Glomerular endothelial cell (primary cell): ENCODE measurements around the gene C5orf47. TPM values are rescaled to one million over a fixed set of nuclear protein-coding genes. Genes with fewer than 3 reads are reported as not detected.

Experiments used
- DNase-seq: peaks from one replicate; pipeline ENCODE4 v3.0.0-alpha.2; 2011; ENCODE audit warnings: low read depth, low spot score; ENCODE audit errors: extremely low read depth
- total RNA-seq: library from RNA; depleted of rRNA; stranded (reverse); fragments of >200 nt; gene quantifications from 2 replicates; pipeline ENCODE4 v1.2.3, GENCODE V29; 2015

C5orf47 gene
- total RNA-seq, 1 donor from 2014 or later: not detected

DNA sequence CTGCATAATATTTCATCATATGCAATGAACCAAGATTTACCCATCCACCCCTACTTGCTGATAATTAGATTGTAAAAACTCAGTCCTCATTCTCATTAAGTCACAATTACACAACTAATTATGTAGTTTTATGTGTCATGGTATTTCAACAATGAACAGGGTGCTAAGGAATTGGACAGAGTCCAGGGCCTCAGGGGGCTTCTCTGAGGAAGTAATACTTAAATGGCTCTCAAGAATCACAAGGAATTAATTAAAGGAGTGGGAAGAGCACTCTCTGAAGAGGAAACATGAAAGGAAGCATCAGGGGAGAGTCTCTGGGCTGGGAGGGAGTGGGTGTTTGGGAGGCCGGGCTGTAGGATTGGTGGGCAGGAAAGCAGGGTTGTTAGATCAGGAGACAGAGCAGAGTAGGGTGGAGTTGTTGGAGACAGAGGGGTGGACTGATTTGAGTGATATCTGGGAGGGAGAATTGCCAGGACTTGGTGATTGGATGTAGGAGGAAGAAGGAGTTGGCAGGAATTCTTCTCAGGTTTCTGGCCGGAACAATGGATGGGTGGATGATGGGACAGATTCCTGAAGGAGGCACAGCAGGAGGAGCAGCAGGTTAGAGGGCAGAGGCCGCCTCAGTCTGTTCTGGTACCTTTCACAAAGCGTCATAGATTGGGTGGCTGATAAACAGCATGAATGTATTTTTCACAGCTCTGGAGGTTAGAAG, 33.6 kb downstream of the C5orf47 start:
- DNase-seq: no peak

DNA sequence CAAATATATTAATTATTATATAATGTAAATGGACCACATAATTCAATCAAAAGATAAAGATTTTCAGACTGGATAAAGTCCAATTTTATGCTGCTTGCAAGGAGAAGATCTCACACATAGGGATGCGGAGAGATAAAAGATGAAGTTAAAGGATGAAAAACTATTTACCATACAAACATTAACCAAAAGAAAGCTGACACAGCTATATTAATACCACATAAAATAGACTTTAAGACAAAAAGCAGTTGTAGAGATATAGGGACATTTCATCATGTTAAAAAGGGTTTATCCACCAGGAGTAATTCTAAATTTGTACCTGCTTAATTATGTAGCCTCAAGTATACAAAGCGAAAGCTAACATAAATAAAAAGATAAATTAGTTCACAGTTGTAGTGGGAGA, 41.3 kb downstream of the C5orf47 start:
- DNase-seq: no peak

DNA sequence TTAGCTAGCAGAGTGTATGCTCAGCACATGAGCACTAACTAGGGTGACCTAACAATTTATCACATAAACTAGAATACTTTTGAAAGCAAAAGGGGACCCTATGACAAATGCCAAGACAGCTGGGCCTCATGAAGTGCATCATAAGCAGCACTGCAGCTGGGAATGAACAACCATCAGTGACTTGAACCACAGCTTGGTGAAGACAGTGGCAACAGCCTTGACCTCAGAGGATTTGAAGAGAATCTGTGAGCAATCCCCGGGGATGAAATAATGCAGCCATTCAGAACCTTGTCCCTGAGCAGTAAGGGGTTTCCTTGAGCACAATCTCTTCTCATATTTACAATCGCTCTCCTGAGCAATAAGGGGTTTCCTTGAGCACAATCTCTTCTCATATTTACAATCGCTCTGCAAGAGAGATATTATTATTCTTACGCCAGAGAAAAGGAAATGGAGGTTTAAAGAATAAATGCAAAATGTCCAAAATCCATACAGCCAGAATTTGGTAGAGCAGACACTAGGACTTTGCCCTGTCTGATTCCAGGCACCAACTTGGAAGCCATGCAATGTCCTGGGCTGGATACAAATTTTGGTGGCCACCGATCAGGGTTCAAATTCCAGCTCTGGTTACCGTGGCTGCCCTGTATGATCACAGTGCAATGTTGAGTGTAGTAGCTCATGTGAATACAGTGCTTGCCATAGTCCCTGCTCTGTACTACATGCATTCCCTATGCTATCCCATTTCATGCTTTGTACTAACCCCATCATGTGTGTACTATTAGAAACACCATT, 55.7 kb downstream of the C5orf47 start:
- DNase-seq: no peak

DNA sequence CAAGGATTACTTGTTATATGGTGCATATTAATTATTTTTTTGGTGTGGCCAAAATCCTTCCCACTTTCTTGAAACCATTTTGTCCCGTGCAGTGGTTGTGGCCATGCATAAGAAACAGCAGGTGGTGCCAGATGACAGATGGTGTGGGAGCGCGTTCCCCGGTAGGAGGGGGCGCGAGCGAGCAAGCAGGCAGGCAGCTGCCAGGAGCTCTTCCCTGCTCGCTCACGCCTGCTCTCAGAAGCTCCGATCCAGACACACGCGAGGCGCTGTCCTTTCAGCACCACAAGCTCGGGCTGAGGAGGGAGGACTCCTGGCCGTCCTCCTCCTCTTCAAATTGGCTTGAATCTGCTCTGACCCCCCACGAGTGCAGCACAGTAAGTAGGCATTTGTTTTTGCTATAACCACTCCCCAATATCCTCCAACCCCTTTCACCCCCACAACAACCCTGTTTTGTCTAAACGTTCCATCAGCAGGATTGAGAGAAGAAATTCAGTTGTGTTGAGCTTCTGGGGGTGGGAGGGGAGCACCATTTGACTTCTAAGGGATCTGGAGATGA, 56.6 kb downstream of the C5orf47 start, which contains the start of gene NSG2:
Gene NSG2 (plus strand): TSS at position 237 of the 556 bp plus-strand sequence. CDS start 1,050 bp downstream, outside the sequence.
- no peak for DNase-seq

DNA sequence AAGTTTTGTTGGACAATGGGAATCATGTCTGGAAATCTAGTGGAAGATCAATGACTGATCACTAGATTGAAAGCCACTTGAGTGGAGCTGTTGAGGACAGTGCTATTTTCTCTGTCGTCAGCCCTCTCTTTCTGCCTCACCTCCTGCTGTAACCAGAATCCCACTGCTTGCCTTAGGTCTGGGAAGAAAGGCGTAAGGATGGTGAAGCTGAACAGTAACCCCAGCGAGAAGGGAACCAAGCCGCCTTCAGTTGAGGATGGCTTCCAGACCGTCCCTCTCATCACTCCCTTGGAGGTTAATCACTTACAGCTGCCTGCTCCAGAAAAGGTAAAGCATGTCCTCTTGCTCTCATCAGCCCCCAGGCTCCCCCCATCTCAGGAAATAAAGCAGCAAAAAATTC, 57.6 kb downstream of the C5orf47 start:
- DNase-seq: no peak

DNA sequence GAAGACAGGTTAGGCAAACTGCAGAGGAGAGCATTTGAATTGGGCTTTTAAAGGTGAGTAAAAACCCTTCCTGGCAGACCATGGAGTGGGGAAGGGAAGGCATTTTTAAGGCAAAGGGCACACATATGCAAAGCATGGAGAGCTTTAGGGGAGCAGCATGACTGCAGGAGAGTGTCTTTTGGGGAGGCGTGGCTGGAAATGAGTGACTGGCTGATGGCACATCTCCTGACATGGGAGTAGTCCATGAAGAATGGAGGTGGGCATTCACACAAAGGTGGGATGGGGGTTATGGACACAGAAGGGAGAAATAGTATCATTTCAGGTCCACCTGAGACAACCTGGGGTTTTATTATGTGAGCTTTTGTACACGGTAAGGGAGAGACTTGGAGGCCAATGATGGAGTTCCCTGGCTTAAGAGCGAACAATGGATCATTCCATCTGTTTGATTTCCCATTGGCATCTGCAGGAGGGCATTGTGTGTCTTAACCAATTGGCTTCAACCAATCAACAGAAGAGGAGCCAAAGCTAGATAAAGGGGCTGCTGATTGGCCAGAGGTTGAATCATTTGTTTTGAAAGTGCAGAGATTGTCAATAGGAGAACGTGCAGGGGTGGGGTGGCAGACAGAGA, 58.6 kb downstream of the C5orf47 start:
- DNase-seq: no peak

DNA sequence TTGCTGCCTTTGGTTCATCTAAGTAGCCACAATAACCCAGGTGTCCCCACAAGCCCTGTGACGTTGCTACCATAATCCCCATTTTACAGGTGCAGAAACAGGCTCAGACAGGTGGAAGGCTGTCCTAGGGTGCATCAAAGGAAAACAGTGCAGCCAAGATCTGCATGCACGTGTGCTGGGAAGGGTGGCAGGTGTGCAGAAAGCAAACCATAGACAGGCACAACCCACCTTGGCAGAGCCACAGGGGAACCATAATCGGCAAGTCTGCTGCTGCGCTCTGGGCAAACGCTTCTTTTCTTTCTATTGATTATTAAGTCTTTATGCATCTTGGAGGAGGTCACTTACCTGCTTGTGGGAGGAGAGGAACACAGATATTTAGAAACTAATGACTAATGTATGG, 63.7 kb downstream of the C5orf47 start:
- no peak for DNase-seq

DNA sequence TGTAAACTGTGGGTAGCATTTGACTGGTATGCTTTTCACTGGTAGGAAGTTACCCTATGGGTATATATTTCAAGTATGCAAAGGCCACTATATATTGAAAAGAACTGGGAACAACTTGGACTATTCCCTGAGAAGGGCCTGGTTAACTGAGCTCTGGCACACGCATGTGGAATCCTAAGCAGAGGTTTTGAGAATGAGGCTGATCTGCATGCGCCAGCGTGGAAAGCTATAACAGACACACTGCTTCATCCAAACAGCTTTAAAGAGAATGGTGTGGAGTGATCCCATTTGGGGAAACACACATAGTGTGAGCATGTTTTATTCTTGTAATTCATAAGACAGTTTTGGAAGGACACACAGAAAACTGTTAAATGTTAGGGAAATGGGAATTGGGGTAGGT, 64.9 kb downstream of the C5orf47 start:
- no peak for DNase-seq

Other genes starting within 250 kb of the C5orf47 start
- 11.1 and 12.4 TPM in 2 replicates for gene CPEB4, start 100.8 kb upstream of the C5orf47 start, total RNA-seq
- not detected in 2 replicates for gene NSG2, start 56.5 kb downstream of the C5orf47 start, total RNA-seq